HG03432 (cell line): ENCODE measurements around the gene ORMDL1.

Experiments used
- ATAC-seq: cut with Tn5 transposase; IDR thresholded peaks from one replicate; pipeline ENCODE4 v1.9.1; 2021; ENCODE audit warnings: mild to moderate bottlenecking, moderate library complexity; ENCODE audit not compliant: unreplicated experiment

Gene ORMDL1

GRCh38 chr2:189783927-189784867 lies at the start of gene ORMDL1, which contains the start of gene PMS1:
Gene ORMDL1, minus strand, starts transcription at chr2:189784339. Its CDS starts 1,744 bp downstream, at chr2:189782595.
Gene PMS1, plus strand, starts transcription at chr2:189784450. Its CDS starts 7,360 bp downstream, at chr2:189791810.
- peak; percentile 95 for ATAC-seq

DNA sequence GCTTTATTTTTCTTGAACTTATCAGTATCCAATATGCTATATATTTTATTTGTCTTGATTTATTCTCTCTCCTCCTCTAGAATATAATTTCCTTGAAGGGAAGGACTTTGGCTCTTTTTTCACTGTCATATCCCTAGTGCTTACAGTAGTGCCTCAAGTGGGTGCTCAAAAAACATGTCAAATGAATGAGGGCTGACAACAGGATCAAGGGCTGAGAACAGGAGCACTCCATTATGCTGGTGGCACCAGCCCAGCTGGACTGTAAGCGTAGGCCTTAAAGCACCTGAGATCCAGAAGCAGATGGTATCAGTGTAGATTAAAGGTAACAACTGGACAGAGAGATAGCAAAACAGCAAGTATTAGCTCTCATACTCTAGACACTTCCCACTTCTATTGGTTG lies 46.4 kb upstream of the ORMDL1 start:
- no peak for ATAC-seq

GRCh38 chr2:189829102-189829833 lies 45.1 kb upstream of the ORMDL1 start:
- no peak for ATAC-seq

DNA sequence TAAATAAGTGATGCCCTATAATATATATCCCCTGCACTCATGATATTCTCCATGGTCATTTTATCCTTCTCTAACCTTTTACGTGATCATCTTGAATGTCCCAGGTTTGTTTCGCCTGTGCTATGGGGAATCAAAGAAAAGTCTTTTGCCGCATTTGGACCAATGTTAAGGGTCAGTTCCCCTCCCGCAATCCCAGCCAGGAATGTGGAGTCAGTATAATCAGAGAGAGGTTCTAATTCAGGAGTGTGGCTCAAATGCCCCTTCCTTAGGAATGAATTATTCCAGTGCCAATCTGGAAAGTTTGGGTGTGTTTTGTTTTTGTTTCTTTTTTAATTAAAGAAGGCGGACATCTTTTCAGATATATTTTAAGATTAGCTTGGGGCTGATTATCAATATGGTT lies 41.9 kb upstream of the ORMDL1 start:
- ATAC-seq, result no peak

GRCh38 chr2:189824694-189825396 lies 40.7 kb upstream of the ORMDL1 start:
- ATAC-seq, result no peak

DNA sequence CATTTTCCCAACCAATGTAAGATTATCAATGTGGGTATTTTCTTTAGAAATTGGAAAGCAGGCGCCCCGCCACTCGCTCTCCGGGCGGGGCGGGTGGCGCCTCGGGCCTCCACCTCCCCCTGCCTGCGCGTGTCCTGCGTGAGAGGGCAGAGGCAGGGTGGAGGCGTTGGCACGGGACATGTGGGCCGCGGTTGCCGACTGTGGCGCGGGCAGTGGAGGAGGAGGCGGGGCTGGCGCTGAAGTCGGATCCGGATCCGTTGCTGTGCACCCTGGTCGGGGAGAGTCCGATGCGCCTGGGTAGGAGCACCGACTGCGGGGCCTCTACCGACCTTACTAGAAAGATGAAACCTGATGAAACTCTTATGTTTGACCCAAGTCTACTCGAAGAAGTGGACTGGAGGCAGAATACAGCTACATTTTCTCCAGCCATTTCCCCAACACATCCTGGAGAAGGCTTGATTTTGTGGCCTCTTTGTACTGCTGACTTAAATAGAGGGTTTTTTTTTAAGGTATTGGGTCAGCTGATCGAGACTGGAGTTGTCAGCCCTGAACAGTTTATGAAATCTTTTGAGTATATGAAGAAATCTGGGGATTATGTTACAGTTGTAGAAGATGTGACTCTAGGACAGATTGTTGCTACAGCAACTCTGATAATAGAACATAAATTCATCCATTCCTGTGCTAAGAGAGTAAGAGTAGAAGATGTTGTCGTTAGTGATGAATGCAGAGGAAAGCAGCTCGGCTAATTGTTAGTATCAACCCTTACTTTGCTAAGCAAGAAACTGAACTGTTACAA lies 38.0 kb upstream of the ORMDL1 start:
- ATAC-seq, result no peak

DNA sequence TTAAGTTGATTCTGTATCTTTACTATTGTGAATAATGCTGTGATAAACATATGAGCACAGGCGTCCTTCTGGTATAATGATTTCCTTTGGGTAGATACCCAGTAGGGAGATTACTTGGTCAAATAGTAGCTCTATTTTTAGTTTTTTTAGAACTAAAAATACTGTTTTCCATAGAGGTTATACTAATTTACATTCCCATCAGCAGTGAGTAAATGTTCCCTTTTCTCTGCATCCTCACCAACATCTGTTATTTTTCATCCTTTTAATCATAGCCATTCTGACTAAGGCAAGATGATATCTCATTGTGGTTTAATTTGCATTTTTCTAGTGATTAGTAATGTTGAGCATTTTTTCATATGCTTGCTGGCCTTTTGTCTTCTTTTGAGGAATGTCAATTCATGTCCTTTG lies 35.2 kb upstream of the ORMDL1 start:
- ATAC-seq, result no peak

- ATAC-seq, result no peak
Observed at GRCh38 chr2:189818249-189819038, 34.3 kb upstream of the ORMDL1 start.

GRCh38 chr2:189803431-189803830 lies 19.3 kb upstream of the ORMDL1 start:
- ATAC-seq, result no peak

DNA sequence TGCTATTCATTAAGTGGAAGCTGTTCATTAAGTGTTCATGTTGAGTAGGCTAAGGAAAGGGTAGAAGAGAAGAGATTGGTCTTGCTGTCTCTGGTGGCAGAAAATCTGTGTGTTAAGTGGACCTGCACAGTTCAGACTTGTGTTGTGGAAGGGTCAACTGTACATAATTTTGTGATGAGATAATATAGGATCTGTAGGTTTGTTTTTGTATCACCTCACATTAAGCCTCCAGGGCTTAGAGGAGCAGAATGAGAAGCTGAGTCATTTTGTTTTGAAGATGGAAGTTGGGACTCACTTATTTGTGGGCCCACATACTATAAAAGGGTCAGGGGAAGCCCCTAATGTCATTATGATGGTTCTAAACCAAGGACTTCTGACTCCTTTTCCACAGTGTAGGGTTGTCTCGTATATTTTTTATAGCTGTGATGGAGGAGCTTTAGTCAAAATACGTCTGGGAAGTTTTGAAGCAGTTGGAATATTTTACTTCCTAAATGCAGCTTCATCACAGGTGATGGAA lies 18.3 kb upstream of the ORMDL1 start:
- no peak for ATAC-seq

DNA sequence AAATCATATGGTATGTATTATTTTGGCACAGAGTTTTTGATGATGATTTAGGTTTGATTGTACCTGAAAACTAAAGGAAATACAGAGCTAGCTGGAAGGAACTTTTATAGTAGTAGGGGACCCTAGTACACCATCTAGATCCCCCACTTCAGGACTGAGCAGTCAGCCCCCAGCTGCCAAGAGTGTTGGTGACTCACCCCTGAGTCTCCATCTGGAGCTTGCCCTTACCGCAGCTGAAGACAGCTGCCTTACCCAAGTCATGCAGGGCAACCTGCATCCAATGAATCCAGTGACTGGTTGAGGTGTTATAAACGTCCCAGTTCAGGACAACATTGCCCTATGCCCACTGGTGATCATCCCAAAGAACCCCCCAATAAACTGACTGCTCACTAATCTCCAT lies 15.4 kb upstream of the ORMDL1 start:
- ATAC-seq, result no peak

GRCh38 chr2:189799030-189799331 lies 14.8 kb upstream of the ORMDL1 start:
- no peak for ATAC-seq

DNA sequence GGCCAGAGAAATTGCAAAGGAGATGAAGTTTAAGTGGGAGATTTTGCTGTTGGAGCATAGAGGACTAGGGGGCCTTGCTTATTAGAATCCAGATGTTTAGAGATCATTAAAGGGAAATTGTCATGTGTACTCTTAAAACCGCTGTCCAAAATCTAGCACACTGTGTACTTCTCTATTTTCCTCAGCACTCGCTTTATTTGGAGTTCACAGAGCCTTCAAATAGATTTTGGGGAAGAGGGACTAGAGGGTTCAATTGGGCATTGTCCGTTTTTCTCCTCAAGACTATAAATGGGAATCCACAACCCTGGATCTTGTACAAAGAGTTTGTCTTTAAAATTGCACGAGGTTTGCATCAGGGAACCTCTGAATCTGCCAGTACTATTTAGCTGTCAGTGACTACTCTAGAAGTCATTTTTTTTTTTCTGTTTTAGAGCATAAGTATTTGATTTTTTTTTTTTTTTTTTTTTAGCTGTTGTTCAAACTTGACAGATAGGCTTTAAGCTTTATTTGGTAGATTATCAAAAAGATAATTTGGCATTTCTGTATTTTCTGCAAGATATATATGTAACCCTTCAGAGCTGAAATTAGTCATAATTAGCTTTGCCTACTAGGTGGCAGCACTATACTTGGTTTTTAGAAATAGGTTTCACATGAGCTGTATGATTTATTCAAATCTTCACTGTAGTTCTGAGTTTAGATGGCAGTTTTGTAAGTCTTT lies 14.3 kb upstream of the ORMDL1 start:
- peak; percentile 90 for ATAC-seq

GRCh38 chr2:189797902-189798301 lies 13.8 kb upstream of the ORMDL1 start:
- no peak for ATAC-seq

GRCh38 chr2:189794310-189794709 lies 10.2 kb upstream of the ORMDL1 start:
- no peak for ATAC-seq

DNA sequence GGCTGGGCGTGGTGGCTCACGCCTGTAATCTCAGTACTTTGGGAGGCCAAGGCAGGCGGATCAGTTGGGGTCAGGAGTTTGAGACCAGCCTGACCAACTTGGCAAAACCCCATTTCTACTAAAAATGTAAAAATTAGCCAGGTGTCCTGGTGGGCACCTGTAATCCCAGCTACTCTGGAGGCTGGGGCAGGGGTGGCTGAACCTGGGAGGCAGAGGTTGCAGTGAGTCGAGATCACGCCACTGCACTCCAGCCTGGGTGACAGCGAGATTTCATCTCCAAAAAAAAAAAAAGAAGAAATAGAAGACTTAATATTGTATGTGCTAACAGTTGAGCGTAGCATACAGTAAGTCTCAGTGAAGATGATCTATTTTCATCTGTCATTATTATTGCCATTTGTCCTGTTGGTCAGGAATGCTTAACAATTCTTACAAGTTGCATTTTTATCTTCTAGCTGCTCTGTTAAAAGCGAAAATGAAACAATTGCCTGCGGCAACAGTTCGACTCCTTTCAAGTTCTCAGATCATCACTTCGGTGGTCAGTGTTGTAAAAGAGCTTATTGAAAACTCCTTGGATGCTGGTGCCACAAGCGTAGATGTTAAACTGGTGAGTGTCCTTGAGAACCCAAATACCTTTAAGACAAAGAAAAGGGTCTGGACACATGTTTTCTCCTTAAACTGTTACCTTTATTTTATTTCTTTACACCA lies 7.4 kb upstream of the ORMDL1 start:
- no peak for ATAC-seq

GRCh38 chr2:189783451-189783926 lies 650 bp downstream of the ORMDL1 start:
- peak; percentile 18 for ATAC-seq

- no peak for ATAC-seq
Observed at GRCh38 chr2:189782221-189782671, 1.9 kb downstream of the ORMDL1 start.
